GM23338 (cell line): Measurements from ENCODE around the gene RAP1GAP2. TPM values are rescaled to one million over a fixed set of nuclear protein-coding genes. Genes with fewer than 3 reads are reported as not detected.

Experiments
- ATAC-seq: fragments of 200-7000 bp; cut with Tn5 transposase; 3 replicates; pipeline ENCODE4 v1.9.1; 2020
- DNase-seq: peaks from one replicate; pipeline ENCODE4 v3.0.0-alpha.2; 2015; ENCODE audit warnings: low spot score
- H2AFZ ChIP-seq: fragments of 200-600 bp; sonication (generic); 2 replicates; pipeline ENCODE4 v1.8.0; 2016; ENCODE audit warnings: antibody characterized with exemption, mild to moderate bottlenecking, moderate library complexity
- H3F3A ChIP-seq: fragments of 200-600 bp; sonication (generic); replicated peaks from 2 replicates; pipeline ENCODE4 v1.8.0; 2017; ENCODE audit warnings: antibody characterized with exemption, mixed run types, low read depth
- H3K27ac ChIP-seq: fragments of 200-600 bp; sonication (generic); 2 replicates; pipeline ENCODE4 v1.6.1; 2016; ENCODE audit warnings: low read depth
- H3K27me3 ChIP-seq: fragments of 200-600 bp; sonication (generic); 2 replicates; pipeline ENCODE4 v1.8.0; 2016; ENCODE audit warnings: mild to moderate bottlenecking, mixed run types, moderate library complexity; ENCODE audit not compliant: insufficient read depth
- H3K36me3 ChIP-seq: fragments of 200-600 bp; sonication (generic); 2 replicates; pipeline ENCODE4 v1.8.0; 2016; ENCODE audit warnings: mild to moderate bottlenecking; ENCODE audit not compliant: insufficient read depth
- H3K4me1 ChIP-seq: fragments of 200-600 bp; sonication (generic); 2 replicates; pipeline ENCODE4 v1.8.0; 2016; ENCODE audit warnings: mild to moderate bottlenecking, moderate library complexity; ENCODE audit not compliant: insufficient read depth
- H3K4me2 ChIP-seq: fragments of 200-600 bp; sonication (generic); 2 replicates; pipeline ENCODE4 v1.7.1; 2017; ENCODE audit warnings: mixed run types
- H3K4me3 ChIP-seq: fragments of 200-600 bp; sonication (generic); 2 replicates; pipeline ENCODE4 v1.6.1; 2016; ENCODE audit warnings: mixed run types
- H3K79me2 ChIP-seq: fragments of 200-600 bp; sonication (generic); replicated peaks from 2 replicates; pipeline ENCODE4 v1.8.0; 2017; ENCODE audit warnings: mild to moderate bottlenecking; ENCODE audit not compliant: insufficient read depth
- H3K9me2 ChIP-seq: fragments of 200-600 bp; sonication (generic); 2 replicates; pipeline ENCODE4 v1.8.0; 2017; ENCODE audit not compliant: insufficient read depth
- H4K20me1 ChIP-seq: fragments of 200-600 bp; sonication (generic); replicated peaks from 2 replicates; pipeline ENCODE4 v1.8.0; 2017; ENCODE audit warnings: mild to moderate bottlenecking; ENCODE audit not compliant: insufficient read depth
- H3K27ac Mint-ChIP-seq: 2 replicates; pipeline ENCODE4 v1.8.0; 2020; ENCODE audit warnings: inconsistent platforms, mild to moderate bottlenecking, moderate library complexity, mixed read lengths
- H3K27me3 Mint-ChIP-seq: 3 replicates; pipeline ENCODE4 v1.8.0; 2022; ENCODE audit warnings: low read depth, mild to moderate bottlenecking, moderate library complexity, mixed read lengths, inconsistent platforms; ENCODE audit not compliant: insufficient read depth, poor library complexity
- H3K36me3 Mint-ChIP-seq: 3 replicates; pipeline ENCODE4 v1.8.0; 2021; ENCODE audit warnings: low read depth, mild to moderate bottlenecking, inconsistent platforms, moderate library complexity, mixed read lengths
- H3K4me1 Mint-ChIP-seq: 3 replicates; pipeline ENCODE4 v1.8.0; 2020; ENCODE audit warnings: mild to moderate bottlenecking, inconsistent platforms, mixed read lengths
- H3K4me3 Mint-ChIP-seq: 3 replicates; pipeline ENCODE4 v1.8.0; 2021; ENCODE audit warnings: moderate library complexity, mild to moderate bottlenecking, inconsistent platforms, mixed read lengths
- H3K9me3 Mint-ChIP-seq: 3 replicates; pipeline ENCODE4 v1.8.0; 2020; ENCODE audit warnings: moderate library complexity, mild to moderate bottlenecking, inconsistent platforms, mixed read lengths
- CTCF ChIP-seq, 2 experiments: fragments of 200-600 bp in 1 of 2; sonication (generic) in 1 of 2; conservative IDR thresholded peaks; 2 replicates each; pipeline versions ENCODE4 v1.5.1 to v1.6.1; 2016 to 2017; ENCODE audit warnings: antibody characterized with exemption in 2 of 2, low read depth in 2 of 2, mild to moderate bottlenecking in 2 of 2, moderate library complexity in 1 of 2
- POLR2AphosphoS5 ChIP-seq: IDR thresholded peaks from 2 replicates; pipeline ENCODE4 v1.6.1; 2016; ENCODE audit warnings: antibody characterized with exemption, low read depth
- REST ChIP-seq: IDR thresholded peaks from one replicate; pipeline ENCODE4 v1.6.1; 2018; ENCODE audit warnings: antibody characterized with exemption; ENCODE audit not compliant: unreplicated experiment
- polyA plus RNA-seq: library from polyadenylated mRNA; unstranded; fragments of >200 nt; fragmentation: Nextera tagmentation; extraction: Ambion mirVana; gene quantifications from 2 replicates; pipeline ENCODE4 v1.2.1, GENCODE V29; 2016
- total RNA-seq: library from RNA; depleted of rRNA; stranded (reverse); fragments of >200 nt; shearing (Covaris generic); gene quantifications from 2 replicates; pipeline ENCODE4 v1.2.3, GENCODE V29; 2014
- TF ChIP-seq, protein P1 (sequence below): fragments of 250-450 bp; sonication (Bioruptor Pico); IDR thresholded peaks from 2 replicates; pipeline ENCODE4 v1.5.0; 2020; ENCODE audit warnings: mild to moderate bottlenecking, moderate library complexity

The RAP1GAP2 gene
- total and polyA plus RNA-seq, 2 experiments from 2014 or later: 17.8 to 46.1 TPM

- Histone ChIP-seq H3K27me3 (no peaks in the 10 kb centered on the region), H3F3A (peaks cover 31% of the 10 kb centered on the region), H4K20me1 (peaks cover 8% of the 10 kb centered on the region), H3K9me2 (no peaks in the 10 kb centered on the region), H3K4me1 (peaks cover 56% of the 10 kb centered on the region), H3K4me2 (peak overlapping the region; percentile 64; the same call in 1 of the 2 replicates), H3K79me2 (peaks cover 71% of the 10 kb centered on the region), H3K36me3 (no peaks in the 10 kb centered on the region), H2AFZ (no peak overlapping the region), H3K27ac (peak overlapping the region; percentile 70), H3K4me3 (0 out of 2 replicates have a peak overlapping the region, but pooled peaks have one; percentile 8)
- peak overlapping the region; percentile 88 for H3K27ac Mint-ChIP-seq
- no peaks in the 10 kb centered on the region for H3K9me3 Mint-ChIP-seq
- DNase-seq (peak; percentile 92), ATAC-seq (peak; percentile 66)
- peak overlapping the region; percentile 27; the same call in 1 of the 3 replicates for H3K4me3 Mint-ChIP-seq
- peak; percentile 31; the same call in 1 of the 2 replicates for TF ChIP-seq POLR2AphosphoS5
- TF ChIP-seq CTCF (conservative IDR thresholded peaks at IDR 0.05; ENCODE audit: low read depth in 2 of 2): no peak
- TF ChIP-seq, protein P1, sequence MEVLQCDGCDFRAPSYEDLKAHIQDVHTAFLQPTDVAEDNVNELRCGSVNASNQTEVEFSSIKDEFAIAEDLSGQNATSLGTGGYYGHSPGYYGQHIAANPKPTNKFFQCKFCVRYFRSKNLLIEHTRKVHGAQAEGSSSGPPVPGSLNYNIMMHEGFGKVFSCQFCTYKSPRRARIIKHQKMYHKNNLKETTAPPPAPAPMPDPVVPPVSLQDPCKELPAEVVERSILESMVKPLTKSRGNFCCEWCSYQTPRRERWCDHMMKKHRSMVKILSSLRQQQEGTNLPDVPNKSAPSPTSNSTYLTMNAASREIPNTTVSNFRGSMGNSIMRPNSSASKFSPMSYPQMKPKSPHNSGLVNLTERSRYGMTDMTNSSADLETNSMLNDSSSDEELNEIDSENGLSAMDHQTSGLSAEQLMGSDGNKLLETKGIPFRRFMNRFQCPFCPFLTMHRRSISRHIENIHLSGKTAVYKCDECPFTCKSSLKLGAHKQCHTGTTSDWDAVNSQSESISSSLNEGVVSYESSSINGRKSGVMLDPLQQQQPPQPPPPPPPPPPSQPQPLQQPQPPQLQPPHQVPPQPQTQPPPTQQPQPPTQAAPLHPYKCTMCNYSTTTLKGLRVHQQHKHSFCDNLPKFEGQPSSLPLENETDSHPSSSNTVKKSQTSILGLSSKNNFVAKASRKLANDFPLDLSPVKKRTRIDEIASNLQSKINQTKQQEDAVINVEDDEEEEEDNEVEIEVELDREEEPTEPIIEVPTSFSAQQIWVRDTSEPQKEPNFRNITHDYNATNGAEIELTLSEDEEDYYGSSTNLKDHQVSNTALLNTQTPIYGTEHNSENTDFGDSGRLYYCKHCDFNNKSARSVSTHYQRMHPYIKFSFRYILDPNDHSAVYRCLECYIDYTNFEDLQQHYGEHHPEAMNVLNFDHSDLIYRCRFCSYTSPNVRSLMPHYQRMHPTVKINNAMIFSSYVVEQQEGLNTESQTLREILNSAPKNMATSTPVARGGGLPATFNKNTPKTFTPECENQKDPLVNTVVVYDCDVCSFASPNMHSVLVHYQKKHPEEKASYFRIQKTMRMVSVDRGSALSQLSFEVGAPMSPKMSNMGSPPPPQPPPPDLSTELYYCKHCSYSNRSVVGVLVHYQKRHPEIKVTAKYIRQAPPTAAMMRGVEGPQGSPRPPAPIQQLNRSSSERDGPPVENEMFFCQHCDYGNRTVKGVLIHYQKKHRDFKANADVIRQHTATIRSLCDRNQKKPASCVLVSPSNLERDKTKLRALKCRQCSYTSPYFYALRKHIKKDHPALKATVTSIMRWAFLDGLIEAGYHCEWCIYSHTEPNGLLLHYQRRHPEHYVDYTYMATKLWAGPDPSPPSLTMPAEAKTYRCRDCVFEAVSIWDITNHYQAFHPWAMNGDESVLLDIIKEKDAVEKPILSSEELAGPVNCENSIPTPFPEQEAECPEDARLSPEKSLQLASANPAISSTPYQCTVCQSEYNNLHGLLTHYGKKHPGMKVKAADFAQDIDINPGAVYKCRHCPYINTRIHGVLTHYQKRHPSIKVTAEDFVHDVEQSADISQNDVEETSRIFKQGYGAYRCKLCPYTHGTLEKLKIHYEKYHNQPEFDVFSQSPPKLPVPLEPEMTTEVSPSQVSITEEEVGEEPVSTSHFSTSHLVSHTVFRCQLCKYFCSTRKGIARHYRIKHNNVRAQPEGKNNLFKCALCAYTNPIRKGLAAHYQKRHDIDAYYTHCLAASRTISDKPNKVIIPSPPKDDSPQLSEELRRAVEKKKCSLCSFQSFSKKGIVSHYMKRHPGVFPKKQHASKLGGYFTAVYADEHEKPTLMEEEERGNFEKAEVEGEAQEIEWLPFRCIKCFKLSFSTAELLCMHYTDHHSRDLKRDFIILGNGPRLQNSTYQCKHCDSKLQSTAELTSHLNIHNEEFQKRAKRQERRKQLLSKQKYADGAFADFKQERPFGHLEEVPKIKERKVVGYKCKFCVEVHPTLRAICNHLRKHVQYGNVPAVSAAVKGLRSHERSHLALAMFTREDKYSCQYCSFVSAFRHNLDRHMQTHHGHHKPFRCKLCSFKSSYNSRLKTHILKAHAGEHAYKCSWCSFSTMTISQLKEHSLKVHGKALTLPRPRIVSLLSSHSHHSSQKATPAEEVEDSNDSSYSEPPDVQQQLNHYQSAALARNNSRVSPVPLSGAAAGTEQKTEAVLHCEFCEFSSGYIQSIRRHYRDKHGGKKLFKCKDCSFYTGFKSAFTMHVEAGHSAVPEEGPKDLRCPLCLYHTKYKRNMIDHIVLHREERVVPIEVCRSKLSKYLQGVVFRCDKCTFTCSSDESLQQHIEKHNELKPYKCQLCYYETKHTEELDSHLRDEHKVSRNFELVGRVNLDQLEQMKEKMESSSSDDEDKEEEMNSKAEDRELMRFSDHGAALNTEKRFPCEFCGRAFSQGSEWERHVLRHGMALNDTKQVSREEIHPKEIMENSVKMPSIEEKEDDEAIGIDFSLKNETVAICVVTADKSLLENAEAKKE: no peak
- no peak for TF ChIP-seq REST
- peaks cover 22% of the 10 kb centered on the region for H3K27me3 Mint-ChIP-seq
- H3K36me3 Mint-ChIP-seq: peaks cover 10% of the 10 kb centered on the region
- H3K4me1 Mint-ChIP-seq: peaks cover 76% of the 10 kb centered on the region
Observed at GRCh38 chr17:2871205-2871604, 75.0 kb downstream of the RAP1GAP2 start.
